ENCODE results near the gene ZNF91.

GRCh38 chr19:23294141-23294540, 101.1 kb downstream of the ZNF91 start:
- TF ChIP-seq POLR2A (IDR thresholded peaks at IDR 0.05) (no peak), CTCF (IDR thresholded peaks at IDR 0.05) (no peak), POLR2AphosphoS5 (IDR thresholded peaks at IDR 0.05) (no peak)

All from breast epithelium (tissue), 3 donors.